ENCODE data around the gene PVALEF.

The PVALEF gene

DNA sequence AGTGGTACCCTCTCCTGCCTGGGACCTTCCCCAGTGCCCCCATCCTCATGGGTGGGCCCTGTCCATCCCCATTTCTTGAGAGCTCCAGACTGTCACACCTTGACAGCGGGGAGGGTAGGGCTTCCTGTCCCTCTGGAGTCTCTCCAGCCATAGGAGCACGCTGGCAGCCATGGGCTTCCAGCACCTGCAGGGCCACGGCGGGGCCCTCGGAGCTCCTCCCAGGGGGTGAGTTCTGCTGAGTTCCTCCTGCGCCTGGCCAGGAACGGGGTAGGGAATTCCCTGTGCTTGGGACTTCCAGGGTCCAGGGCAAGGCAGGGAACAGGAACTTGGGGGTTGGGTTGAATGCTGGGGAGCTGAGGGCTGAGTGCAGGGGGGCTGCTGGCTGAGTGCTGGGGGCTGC is 23.7 kb downstream of the PVALEF start:
- H3K27ac ChIP-seq: no peak overlapping the region
- TF ChIP-seq, protein P1, sequence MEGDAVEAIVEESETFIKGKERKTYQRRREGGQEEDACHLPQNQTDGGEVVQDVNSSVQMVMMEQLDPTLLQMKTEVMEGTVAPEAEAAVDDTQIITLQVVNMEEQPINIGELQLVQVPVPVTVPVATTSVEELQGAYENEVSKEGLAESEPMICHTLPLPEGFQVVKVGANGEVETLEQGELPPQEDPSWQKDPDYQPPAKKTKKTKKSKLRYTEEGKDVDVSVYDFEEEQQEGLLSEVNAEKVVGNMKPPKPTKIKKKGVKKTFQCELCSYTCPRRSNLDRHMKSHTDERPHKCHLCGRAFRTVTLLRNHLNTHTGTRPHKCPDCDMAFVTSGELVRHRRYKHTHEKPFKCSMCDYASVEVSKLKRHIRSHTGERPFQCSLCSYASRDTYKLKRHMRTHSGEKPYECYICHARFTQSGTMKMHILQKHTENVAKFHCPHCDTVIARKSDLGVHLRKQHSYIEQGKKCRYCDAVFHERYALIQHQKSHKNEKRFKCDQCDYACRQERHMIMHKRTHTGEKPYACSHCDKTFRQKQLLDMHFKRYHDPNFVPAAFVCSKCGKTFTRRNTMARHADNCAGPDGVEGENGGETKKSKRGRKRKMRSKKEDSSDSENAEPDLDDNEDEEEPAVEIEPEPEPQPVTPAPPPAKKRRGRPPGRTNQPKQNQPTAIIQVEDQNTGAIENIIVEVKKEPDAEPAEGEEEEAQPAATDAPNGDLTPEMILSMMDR (conservative IDR thresholded peaks at IDR 0.05): no peak

GRCh38 chr17:81189670-81190530 is 24.6 kb downstream of the PVALEF start:
- H3K27ac ChIP-seq: no peak overlapping the region
- TF ChIP-seq, protein P1 (conservative IDR thresholded peaks at IDR 0.05): peak; percentile 70

GRCh38 chr17:81190591-81190990 is 25.3 kb downstream of the PVALEF start:
- H3K27ac ChIP-seq: no peak overlapping the region
- TF ChIP-seq, protein P1 (conservative IDR thresholded peaks at IDR 0.05): no peak

- TF ChIP-seq, protein P1 (conservative IDR thresholded peaks at IDR 0.05): no peak
- no peak overlapping the region for H3K27ac ChIP-seq
Observed at GRCh38 chr17:81191116-81191515, 25.8 kb downstream of the PVALEF start.

DNA sequence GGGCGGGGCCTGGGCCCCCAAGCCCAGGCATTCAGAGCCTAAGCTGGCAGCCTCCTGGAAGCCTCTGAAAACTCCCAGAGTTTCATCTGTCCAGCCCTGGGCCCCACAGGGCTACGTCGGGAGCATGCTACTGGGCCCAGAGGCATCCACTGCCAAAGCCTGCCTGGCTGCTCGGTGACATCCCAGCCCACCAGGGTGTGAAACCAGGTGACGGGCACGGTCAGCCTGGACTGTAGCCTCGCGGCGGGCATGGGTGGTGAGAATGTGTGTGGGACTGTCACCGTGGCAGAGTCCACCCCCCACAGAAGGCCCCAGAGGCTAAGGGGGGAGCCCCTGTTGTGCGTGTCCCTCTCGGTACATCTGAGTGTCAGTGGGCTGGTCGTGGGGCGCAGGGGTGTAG is 26.3 kb downstream of the PVALEF start:
- H3K27ac ChIP-seq: no peak overlapping the region
- TF ChIP-seq, protein P1 (conservative IDR thresholded peaks at IDR 0.05): no peak

GRCh38 chr17:81192386-81193050 is 27.2 kb downstream of the PVALEF start:
- TF ChIP-seq, protein P1 (conservative IDR thresholded peaks at IDR 0.05): no peak
- H3K27ac ChIP-seq: no peak overlapping the region

DNA sequence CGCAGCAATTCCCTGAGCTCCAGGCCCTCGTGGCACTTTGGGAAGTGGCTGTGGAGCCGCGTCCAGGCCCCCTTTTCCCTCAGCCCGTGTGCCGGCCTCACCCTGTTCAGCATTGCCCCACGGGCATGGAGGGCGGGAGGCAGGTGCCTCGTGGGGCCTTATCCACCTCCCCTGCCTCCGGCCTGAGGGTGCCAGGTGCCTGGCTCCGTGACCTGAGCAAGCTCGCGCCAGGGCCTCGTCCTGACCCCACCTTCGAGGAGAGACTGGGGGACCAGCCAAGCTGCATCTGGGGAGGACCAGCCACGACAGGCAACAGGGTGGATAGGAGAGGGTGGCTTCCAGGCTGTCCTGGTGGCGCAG is 27.7 kb downstream of the PVALEF start:
- no peak overlapping the region for H3K27ac ChIP-seq

More for the DNA sequence above, 27.7 kb downstream of the PVALEF start:
- TF ChIP-seq, protein P1 (conservative IDR thresholded peaks at IDR 0.05): no peak
